Esophagus squamous epithelium (tissue), 4 donors: ENCODE data around the gene ISG20.

Source experiments
- POLR2A ChIP-seq, 4 donors: fragments of 450-650 bp; IDR thresholded peaks; one replicate each; pipeline ENCODE4 v1.6.1; 2017; ENCODE audit warnings: antibody characterized with exemption in 4 of 4, mild to moderate bottlenecking in 4 of 4, moderate library complexity in 3 of 4
- TF ChIP-seq, protein P1 (sequence below), 6 experiments: fragments of 450-650 bp in 4 of 6; fragments of 200-600 bp in 2 of 6; sonication (generic) in 2 of 6; IDR thresholded peaks; one replicate each; pipeline ENCODE4 v1.5.1; 2016 to 2019; ENCODE audit warnings: antibody characterized with exemption in 6 of 6, mild to moderate bottlenecking in 4 of 6, moderate library complexity in 4 of 6

DNA sequence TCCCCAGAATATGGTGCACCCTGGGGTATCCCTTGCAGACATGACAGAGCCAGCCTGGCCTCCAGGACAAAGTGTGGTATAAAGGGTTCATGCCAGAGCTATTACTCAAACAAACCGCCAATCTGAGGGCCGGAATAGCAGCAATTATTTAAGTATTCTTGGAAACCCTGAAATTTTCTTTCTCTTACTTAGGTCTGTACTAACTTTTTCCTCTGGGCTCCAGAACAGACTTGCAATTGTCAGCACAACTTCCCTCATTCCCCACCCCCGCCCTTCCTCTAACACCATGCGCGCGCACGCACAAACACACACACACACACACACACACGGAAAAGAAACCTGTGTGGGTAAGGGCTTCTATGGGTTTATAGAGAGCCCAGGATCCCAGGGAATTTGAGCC lies 56.3 kb downstream of the ISG20 start:
- TF ChIP-seq, protein P1, sequence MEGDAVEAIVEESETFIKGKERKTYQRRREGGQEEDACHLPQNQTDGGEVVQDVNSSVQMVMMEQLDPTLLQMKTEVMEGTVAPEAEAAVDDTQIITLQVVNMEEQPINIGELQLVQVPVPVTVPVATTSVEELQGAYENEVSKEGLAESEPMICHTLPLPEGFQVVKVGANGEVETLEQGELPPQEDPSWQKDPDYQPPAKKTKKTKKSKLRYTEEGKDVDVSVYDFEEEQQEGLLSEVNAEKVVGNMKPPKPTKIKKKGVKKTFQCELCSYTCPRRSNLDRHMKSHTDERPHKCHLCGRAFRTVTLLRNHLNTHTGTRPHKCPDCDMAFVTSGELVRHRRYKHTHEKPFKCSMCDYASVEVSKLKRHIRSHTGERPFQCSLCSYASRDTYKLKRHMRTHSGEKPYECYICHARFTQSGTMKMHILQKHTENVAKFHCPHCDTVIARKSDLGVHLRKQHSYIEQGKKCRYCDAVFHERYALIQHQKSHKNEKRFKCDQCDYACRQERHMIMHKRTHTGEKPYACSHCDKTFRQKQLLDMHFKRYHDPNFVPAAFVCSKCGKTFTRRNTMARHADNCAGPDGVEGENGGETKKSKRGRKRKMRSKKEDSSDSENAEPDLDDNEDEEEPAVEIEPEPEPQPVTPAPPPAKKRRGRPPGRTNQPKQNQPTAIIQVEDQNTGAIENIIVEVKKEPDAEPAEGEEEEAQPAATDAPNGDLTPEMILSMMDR (IDR thresholded peaks at IDR 0.05) = no peak
- TF ChIP-seq POLR2A (IDR thresholded peaks at IDR 0.05) = no peak
